Limb (tissue), 2 donors: ENCODE data around the gene GLRA1.
"Not testable (repeated sequence)": the region's sequence is repeated elsewhere in the genome, so short reads cannot be mapped to it uniquely, and the experiment has no call there.

ENCODE experiments used
- DNase-seq, 2 donors: peaks; one replicate each; pipeline ENCODE4 v3.0.0-alpha.2; 2016; ENCODE audit errors: extremely low spot score in 2 of 2

The GLRA1 gene

GRCh38 chr5:151885138-151885908 lies 39.3 kb downstream of the GLRA1 start:
- DNase-seq, result no peak

GRCh38 chr5:151881621-151882225 lies 42.9 kb downstream of the GLRA1 start:
- DNase-seq, result no peak

- no peak for DNase-seq
These were observed 44.3 kb downstream of the GLRA1 start for GRCh38 chr5:151880324-151880723.

- DNase-seq, result no peak
These were observed 51.0 kb downstream of the GLRA1 start for GRCh38 chr5:151873701-151874100.

GRCh38 chr5:151872701-151873100 lies 52.0 kb downstream of the GLRA1 start:
- DNase-seq, result no peak

- no peak for DNase-seq
These were observed 53.8 kb downstream of the GLRA1 start for GRCh38 chr5:151870820-151871219.

- no peak for DNase-seq
These were observed 54.4 kb downstream of the GLRA1 start for GRCh38 chr5:151870271-151870670.

- DNase-seq, result no peak
These were observed 54.8 kb downstream of the GLRA1 start for GRCh38 chr5:151869843-151870242.

GRCh38 chr5:151868451-151868850 lies 56.2 kb downstream of the GLRA1 start:
- no peak for DNase-seq

- DNase-seq, result no peak
These were observed 60.4 kb downstream of the GLRA1 start for GRCh38 chr5:151864061-151864748.

- no peak for DNase-seq
These were observed 61.1 kb downstream of the GLRA1 start for GRCh38 chr5:151863566-151863965.

GRCh38 chr5:151862811-151863472 lies 61.7 kb downstream of the GLRA1 start:
- DNase-seq, result no peak

- not testable (repeated sequence) for DNase-seq
These were observed 63.8 kb downstream of the GLRA1 start for GRCh38 chr5:151860867-151861266.

GRCh38 chr5:151856861-151857260 lies 67.8 kb downstream of the GLRA1 start:
- no peak for DNase-seq

GRCh38 chr5:151855701-151856100 lies 69.0 kb downstream of the GLRA1 start:
- DNase-seq, result no peak

GRCh38 chr5:151847871-151848270 lies 76.8 kb downstream of the GLRA1 start:
- no peak for DNase-seq

GRCh38 chr5:151846765-151847164 lies 77.9 kb downstream of the GLRA1 start:
- no peak for DNase-seq

- DNase-seq, result not testable (repeated sequence)
These were observed 91.8 kb downstream of the GLRA1 start for GRCh38 chr5:151832843-151833242.

- DNase-seq, result no peak
These were observed 95.3 kb downstream of the GLRA1 start for GRCh38 chr5:151829370-151829769.

GRCh38 chr5:151825445-151825844 lies 99.2 kb downstream of the GLRA1 start:
- peak; percentile 64 to 91 for DNase-seq

GRCh38 chr5:151822141-151822540 lies 102.5 kb downstream of the GLRA1 start:
- DNase-seq, result no peak

GRCh38 chr5:151820903-151821302 lies 103.7 kb downstream of the GLRA1 start:
- no peak for DNase-seq
